Measurements from ENCODE around the gene CBFA2T2. TPM values are rescaled to one million over a fixed set of nuclear protein-coding genes. Genes with fewer than 3 reads are reported as not detected.
A peak's percentile ranks its signal among the peaks of the same experiment; 100 is the strongest.

CBFA2T2 gene
- total RNA-seq, 1 donor = 15.1 TPM

GRCh38 chr20:33673410-33674293 is 183.8 kb downstream of the CBFA2T2 start:
- DNase-seq (ENCODE audit: low read depth in 2 of 3, low spot score in 2 of 3) = no peak

DNA sequence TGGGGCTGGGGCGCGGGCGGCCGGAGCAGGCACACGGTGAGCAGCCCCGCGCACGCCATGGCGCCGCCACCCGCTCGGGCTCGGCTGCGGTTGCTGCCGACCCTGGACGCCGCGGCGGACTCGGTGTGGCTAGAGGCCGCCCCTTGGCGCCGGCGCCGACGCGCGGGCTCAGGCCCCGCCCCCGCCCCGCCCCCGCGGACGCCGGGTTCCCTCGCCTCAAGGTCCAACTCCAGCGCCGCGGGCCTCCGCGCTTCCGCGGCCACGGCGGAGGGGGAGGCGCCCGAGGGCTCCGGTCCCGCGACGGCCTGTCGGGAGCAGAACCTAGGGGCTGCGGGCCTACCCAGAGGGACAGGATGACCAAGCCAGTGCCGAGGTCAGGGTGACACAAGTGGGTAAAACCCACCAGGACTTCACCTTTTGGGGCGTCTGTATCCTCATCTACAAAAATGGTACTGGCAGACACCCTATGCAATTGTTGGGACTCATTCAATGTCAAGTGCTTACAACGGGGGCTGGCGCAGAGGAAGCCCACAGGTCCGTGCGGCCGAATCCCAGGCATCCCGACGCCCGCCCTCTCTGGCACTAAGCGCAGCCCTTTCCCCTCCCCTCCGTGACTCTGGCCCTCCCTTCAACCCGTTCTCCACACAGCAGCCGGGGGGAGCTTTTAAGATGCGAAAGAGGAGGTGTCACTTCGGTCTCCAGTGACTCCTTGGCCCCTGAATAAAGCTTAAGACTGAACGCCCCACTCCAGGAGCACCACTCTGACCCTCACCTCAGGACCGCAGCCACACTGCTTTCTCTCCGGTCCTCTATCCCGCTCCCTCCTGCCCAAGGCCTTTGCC is 184.6 kb downstream of the CBFA2T2 start, which contains the start of gene NECAB3:
NECAB3 (minus strand) TSS at position 135 of the 842 bp plus-strand sequence; CDS start at position 59, 76 bp downstream.
- DNase-seq (ENCODE audit: low read depth in 2 of 3, low spot score in 2 of 3) = peak in 2 of 3 donors; percentile 61 to 63

DNA sequence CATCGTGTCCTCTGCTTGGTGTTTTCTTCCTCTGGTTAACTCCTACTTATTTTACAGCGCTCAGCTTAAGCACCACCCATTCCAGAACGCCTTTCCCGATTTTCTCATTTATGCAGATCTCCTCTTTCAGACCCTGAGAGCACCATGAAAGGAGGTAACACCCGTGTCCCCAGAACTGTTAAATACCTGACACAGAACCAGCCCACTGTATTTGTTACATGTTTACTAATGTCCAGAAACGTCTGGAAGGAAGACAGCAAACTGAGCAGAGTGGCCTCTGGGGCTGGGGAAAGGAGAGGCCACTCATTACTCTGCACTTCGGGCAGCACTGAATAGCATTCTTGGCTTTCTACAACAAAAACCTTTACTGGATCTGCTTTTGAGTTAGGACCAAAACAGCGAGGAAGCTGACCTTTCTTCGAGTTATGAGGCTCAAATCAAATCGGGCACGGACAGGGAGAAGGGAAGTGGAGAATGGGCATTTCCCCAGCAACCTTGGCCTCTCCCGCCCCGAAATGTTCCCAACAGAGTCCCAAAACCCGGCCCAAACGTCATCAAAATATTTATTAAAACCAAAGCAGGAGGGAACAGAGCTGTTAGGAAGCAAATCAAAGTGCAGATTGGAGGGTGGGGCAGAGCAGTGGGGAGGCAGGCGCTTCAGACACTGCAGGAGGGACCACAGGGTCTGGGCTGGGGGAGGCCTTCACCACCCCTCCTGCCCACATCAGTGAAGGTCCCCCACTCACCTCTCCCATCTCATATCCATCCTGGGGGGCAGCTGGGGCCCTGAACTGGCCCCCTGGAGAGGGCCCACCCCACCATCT is 185.5 kb downstream of the CBFA2T2 start:
- no peak for DNase-seq (ENCODE audit: low read depth in 2 of 3, low spot score in 2 of 3)

DNA sequence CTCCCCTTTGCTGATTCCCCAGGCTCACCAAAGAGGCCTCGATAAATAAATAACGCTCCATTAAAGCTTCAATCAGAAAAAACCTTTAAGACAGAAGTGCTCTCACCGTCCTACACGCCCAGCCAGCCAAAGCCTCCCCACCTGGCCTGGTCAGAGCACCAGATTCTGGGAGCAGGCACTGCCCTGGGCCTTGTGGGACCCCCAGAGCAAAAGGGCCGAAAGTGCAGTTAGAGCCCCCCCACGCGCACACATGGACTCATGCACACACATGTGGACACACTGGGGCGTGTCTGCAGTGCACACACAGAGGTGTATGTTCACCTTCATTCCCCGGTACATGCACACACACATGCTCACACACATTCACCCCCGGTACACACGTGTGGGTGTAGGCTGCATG is 186.2 kb downstream of the CBFA2T2 start:
- no peak for DNase-seq (ENCODE audit: low read depth in 2 of 3, low spot score in 2 of 3)

DNA sequence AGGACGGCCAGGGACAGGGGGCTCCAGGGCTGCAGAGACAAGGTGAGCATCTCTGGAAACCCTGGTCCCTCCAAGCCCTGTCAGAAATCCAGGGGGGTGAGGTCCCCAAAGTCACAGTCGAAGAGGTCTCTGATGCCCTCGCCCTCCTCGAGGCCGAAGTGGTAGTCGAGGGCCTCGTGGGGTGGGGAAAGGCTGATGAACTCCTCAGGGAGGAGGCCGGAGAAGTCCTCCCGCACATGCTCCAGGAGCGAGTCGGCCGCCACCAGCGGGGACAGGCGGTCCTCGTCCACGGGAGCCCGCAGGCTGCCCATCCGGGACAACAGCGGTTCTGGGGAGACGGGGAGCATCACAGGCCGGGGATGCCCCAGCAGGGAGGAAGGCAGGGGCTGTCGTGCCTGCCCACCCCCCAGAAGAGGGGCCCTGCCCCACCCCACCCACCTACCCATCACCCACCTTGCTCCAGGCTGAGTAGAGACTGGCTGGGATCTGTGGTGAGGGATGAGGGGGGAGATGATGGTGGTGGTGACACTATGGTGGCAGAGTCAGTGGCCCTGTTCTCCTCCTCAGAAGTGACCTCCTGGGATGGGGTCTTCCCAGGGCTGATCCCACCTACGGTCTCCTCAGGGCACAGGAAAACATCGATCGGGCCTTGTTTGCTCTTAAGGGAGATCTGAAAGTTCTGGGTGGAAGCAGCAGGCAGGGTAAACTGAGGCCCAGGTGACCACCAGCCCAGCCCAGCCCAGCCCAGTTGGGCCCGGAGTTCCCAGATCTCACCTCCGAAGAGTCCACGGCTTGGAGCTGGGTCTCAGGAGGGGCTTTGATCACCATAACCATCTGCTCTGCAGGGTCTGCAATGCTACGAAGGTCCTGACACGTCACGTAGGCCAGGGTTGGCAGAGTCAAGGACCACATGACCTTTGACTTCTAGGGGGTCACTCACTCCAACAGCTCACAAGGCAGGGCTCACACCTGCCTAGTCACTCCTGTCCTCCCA is 187.1 kb downstream of the CBFA2T2 start:
- DNase-seq (ENCODE audit: low read depth in 2 of 3, low spot score in 2 of 3) = no peak

DNA sequence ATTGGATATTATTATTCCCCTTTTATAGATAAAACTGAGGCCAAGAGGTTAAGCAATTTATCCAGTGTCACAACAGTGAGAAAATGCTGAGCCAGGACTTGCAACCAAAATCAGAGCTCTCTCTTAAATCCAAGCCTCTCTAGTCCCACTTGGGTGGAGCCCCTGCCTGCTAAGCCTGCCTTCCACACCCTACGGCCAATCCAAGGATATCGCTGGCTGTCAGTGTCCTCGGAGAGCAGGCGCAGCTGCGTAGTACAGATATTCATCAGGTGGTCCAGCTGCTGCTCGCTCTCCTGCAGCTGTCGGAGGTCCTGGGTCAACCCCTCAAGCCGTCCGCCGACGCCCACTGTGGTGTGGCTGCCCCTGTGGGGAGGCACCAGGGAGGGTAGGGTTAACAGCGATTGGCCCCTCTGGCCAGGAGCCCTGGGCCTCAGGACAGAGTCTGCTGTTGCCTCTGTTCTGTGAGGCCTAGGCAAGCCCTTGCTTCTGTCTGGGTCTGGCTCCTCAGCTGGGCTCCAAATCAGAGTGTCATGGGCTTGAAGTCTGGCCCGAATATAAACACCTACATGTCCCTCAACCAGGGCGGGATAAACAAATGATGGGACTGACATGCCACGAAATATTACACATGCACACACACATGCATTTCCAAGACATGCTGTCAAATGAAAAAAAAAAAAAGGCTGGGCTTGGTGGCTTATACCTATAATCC is 188.3 kb downstream of the CBFA2T2 start:
- no peak for DNase-seq (ENCODE audit: low read depth in 2 of 3, low spot score in 2 of 3)

GRCh38 chr20:33679758-33680485 is 190.0 kb downstream of the CBFA2T2 start:
- DNase-seq (ENCODE audit: low read depth in 2 of 3, low spot score in 2 of 3) = no peak

DNA sequence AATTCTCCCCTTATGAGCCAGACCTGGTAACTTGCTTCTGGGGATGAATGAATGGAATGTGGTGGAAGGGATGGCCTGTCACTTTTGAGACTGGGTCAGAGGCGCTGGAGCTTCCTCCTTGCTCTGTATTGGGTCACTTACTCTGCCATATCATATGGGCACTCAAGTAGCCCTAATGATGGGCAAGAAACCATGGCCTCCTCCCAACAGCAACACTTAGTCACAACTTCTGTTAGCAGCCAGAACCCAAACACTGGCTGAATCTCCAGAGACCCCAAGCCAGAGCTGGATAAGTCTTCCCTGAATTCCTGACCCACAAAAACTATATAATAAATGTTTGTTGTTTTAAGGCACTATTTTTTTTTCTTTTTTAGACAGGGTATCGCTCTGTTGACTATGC is 190.8 kb downstream of the CBFA2T2 start:
- no peak for DNase-seq (ENCODE audit: low read depth in 2 of 3, low spot score in 2 of 3)

- no peak for DNase-seq (ENCODE audit: low read depth in 2 of 3, low spot score in 2 of 3)
Observed at GRCh38 chr20:33681288-33681687, 191.4 kb downstream of the CBFA2T2 start.

GRCh38 chr20:33681728-33682353 is 191.9 kb downstream of the CBFA2T2 start:
- DNase-seq (ENCODE audit: low read depth in 2 of 3, low spot score in 2 of 3) = no peak

DNA sequence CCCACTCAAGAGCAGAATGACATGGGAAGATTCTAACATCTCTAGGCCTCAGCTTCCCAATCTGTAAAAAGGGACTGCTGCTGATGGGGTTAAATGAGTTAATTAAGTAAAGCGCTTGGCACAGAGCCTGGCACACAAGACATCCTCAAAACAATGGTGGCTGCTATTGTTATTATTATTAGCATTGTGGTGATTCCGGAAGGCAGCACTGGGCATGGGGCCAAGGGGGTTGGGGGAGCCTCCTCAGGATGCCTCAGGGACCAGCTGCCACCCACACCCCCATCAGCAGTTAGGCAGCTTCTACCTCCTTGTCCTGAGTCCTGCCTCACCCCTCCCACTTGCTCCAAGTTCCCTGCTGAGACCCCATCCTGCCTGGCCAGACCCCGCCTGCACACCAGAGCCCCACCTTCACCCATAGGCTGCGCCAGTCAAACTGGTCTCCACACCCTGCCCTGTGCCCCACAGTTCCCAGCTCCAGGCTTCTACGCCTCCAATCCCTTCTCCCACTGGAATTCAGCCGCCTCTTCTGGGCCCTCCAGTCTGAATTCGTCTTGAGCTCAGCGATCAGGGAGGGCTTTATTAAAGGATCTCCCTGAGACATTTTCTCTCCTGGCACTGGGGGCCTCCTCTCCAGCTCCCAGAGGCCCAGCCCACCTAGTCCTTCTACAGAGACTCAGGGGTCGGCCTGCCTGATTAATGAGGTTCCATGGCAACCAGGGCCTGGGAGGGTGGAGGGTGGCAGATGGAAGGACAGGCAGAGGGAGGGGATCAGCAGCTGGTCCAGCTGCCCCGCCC is 194.8 kb downstream of the CBFA2T2 start:
- DNase-seq (ENCODE audit: low read depth in 2 of 3, low spot score in 2 of 3) = no peak

DNA sequence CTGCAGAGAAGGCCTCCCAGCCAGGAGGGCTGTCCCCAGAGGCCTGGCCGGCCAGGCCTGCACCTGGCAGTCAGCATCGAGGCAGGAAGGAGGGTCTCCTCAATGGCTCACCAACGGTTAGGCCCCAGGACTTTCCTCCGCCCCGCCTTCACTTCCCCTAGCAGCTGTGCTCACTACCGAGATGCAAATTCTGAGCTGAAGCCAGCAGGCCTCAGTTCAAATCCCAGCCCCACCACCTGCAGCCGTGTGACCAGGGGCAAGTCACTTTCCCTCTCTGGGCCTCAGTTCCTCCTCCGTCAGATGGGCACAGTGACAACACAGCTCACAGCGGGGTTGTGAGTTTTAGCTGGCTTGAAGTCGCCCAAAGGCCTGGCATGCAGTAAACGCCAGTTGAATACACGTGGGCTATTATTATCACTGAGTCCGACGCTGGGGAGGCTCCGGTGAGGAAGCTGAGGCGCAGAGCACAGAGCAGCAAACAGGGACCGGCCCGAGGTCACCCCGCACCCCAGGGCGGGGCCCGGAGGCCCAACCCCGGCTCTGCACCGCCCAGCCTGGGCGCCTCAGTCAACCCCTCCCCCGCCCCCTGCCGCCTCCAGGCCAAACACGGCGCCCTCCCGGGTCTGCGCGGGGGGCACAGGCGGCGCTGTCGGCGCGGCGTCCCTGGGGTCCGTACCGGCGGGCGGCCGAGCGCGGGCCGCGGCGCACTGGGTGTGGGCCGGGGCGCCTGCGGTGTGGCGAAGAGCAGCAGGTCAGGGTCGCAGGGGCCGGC is 195.6 kb downstream of the CBFA2T2 start:
- DNase-seq (ENCODE audit: low read depth in 2 of 3, low spot score in 2 of 3) = peak in 1 of 3 donors; percentile 47

- DNase-seq (ENCODE audit: low read depth in 2 of 3, low spot score in 2 of 3) = peak; percentile 76 to 94 (median 92)
Observed at GRCh38 chr20:33686100-33686983, 196.4 kb downstream of the CBFA2T2 start, which contains the start of gene E2F1. Gene E2F1, minus strand, starts transcription at chr20:33686385. Its CDS starts 121 bp downstream, at chr20:33686264.

DNA sequence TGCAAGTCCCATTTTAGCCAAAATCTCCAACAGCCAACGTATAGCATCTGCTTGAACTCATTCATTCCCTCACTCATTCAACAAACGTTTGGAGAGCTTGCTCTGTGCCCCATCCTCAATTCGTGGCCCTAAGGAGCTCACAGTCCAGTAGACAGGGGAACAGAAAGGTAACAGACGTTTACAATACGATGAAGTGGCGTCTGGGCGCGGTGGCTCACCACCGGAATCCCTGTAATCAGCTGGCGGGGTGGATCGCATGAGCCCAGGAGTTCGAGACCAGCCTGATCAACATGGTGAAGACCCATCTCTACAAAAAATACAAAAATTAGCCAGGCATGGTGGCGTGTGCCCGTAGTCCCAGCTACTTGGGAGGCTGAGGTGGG is 197.1 kb downstream of the CBFA2T2 start:
- no peak for DNase-seq (ENCODE audit: low read depth in 2 of 3, low spot score in 2 of 3)

DNA sequence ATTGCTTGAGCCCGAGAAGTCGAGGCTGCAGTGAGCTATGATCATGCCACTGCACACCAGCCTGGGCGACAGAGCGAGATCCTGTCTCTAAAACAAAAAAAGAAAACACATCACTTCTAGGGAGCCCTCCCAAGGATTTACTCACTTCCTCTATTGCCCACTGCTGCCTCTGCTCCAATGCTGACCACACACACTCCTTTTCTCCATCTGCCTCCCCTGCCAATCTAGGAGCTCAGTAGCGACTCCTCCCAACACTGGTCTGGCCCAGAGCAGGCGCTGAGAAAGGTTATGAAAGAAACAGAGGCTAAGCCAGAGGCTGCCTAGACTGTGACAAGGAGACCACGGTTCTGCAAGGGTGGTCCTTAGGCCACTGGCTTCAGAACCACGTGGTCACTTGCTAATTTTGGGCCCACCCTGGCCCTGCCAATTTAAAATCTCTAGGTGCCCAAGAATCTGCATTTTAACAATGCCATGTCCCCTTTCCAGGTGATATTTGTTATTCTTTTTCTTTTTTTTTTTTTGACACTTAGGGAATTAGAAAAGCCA is 197.5 kb downstream of the CBFA2T2 start:
- DNase-seq (ENCODE audit: low read depth in 2 of 3, low spot score in 2 of 3) = peak in 1 of 3 donors; percentile 20
